Stimulated activated CD4-positive, alpha-beta T cell treated with anti-CD3 and anti-CD28 coated beads, Interleukin-4, amount 100 ng/mL, for 24 hours (primary cell): ENCODE results near the gene PPP6R2.

Experiments
- DNase-seq: peaks from one replicate; pipeline ENCODE4 v3.0.0-alpha.2; 2020

The PPP6R2 gene

GRCh38 chr22:50471197-50471847, 128.2 kb downstream of the PPP6R2 start:
- no peak for DNase-seq

GRCh38 chr22:50471962-50472361, 128.8 kb downstream of the PPP6R2 start:
- no peak for DNase-seq

GRCh38 chr22:50473088-50473487, 130.0 kb downstream of the PPP6R2 start:
- peak; percentile 44 for DNase-seq

GRCh38 chr22:50473855-50474671, 130.9 kb downstream of the PPP6R2 start:
- peak; percentile 50 for DNase-seq

- DNase-seq, result peak; percentile 90
Observed at GRCh38 chr22:50474710-50475651, 131.9 kb downstream of the PPP6R2 start, which contains the start of gene SBF1. TSS of gene SBF1 (minus strand) at chr22:50475035. CDS start at chr22:50474840, 195 bp downstream.

GRCh38 chr22:50475652-50476002, 132.5 kb downstream of the PPP6R2 start:
- no peak for DNase-seq

- no peak for DNase-seq
Observed at GRCh38 chr22:50476868-50477267, 133.7 kb downstream of the PPP6R2 start.

GRCh38 chr22:50477923-50478322, 134.8 kb downstream of the PPP6R2 start:
- no peak for DNase-seq

GRCh38 chr22:50479721-50480120, 136.6 kb downstream of the PPP6R2 start:
- DNase-seq, result no peak

GRCh38 chr22:50481045-50481439, 137.9 kb downstream of the PPP6R2 start:
- DNase-seq, result no peak

GRCh38 chr22:50481440-50482106, 138.4 kb downstream of the PPP6R2 start, which contains the start of gene ADM2:
TSS of gene ADM2 (plus strand) at chr22:50481543. CDS start at chr22:50481848, 305 bp downstream.
- peak; percentile 66 for DNase-seq

GRCh38 chr22:50482107-50483074, 139.3 kb downstream of the PPP6R2 start:
- DNase-seq, result no peak

- DNase-seq, result no peak
Observed at GRCh38 chr22:50483106-50483505, 140.0 kb downstream of the PPP6R2 start.

- DNase-seq, result no peak
Observed at GRCh38 chr22:50483556-50483955, 140.4 kb downstream of the PPP6R2 start.

GRCh38 chr22:50483977-50484853, 141.1 kb downstream of the PPP6R2 start:
- DNase-seq, result no peak

- DNase-seq, result no peak
Observed at GRCh38 chr22:50485221-50486131, 142.3 kb downstream of the PPP6R2 start.

GRCh38 chr22:50486561-50487289, 143.6 kb downstream of the PPP6R2 start, which contains the start of gene MIOX:
TSS of gene MIOX (plus strand) at chr22:50486859. CDS start at chr22:50486898, 39 bp downstream.
- DNase-seq, result no peak
